Panc1 (cell line): Measurements from ENCODE around the gene IGF1.

Experiments
- POLR2AphosphoS5 ChIP-seq: IDR thresholded peaks from 2 replicates; pipeline ENCODE4 v1.6.1; 2012; ENCODE audit warnings: mild to moderate bottlenecking, low read depth, low read length, moderate library complexity
- SIN3A ChIP-seq: IDR thresholded peaks from 2 replicates; pipeline ENCODE4 v1.6.1; 2012; ENCODE audit warnings: low read depth, mild to moderate bottlenecking, low read length, moderate library complexity, borderline replicate concordance; ENCODE audit not compliant: insufficient read depth
- TF ChIP-seq, protein P1 (sequence below): fragments of 450-650 bp; IDR thresholded peaks from 2 replicates; pipeline ENCODE4 v1.5.1; 2017; ENCODE audit warnings: mild to moderate bottlenecking

- TF ChIP-seq, protein P1, sequence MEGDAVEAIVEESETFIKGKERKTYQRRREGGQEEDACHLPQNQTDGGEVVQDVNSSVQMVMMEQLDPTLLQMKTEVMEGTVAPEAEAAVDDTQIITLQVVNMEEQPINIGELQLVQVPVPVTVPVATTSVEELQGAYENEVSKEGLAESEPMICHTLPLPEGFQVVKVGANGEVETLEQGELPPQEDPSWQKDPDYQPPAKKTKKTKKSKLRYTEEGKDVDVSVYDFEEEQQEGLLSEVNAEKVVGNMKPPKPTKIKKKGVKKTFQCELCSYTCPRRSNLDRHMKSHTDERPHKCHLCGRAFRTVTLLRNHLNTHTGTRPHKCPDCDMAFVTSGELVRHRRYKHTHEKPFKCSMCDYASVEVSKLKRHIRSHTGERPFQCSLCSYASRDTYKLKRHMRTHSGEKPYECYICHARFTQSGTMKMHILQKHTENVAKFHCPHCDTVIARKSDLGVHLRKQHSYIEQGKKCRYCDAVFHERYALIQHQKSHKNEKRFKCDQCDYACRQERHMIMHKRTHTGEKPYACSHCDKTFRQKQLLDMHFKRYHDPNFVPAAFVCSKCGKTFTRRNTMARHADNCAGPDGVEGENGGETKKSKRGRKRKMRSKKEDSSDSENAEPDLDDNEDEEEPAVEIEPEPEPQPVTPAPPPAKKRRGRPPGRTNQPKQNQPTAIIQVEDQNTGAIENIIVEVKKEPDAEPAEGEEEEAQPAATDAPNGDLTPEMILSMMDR, result no peak
- TF ChIP-seq POLR2AphosphoS5 (no peak), SIN3A (no peak)
These were observed 18.1 kb upstream of the IGF1 start for GRCh38 chr12:102498471-102498870.
